Smooth muscle cell of the coronary artery (primary cell): Measurements from ENCODE around the gene ZNF567. TPM values are rescaled to one million over a fixed set of nuclear protein-coding genes. Genes with fewer than 3 reads are reported as not detected.

Source experiments
- total RNA-seq: library from RNA; depleted of rRNA; stranded (reverse); fragments of >200 nt; gene quantifications from 2 replicates; pipeline ENCODE4 v1.2.3, GENCODE V29; 2014; ENCODE audit warnings: low replicate concordance

Gene ZNF567
- 3.2 and 5.3 TPM in 2 replicates for total RNA-seq

GRCh38 chr19:36687214-36688056 lies at the start of gene ZNF567:
TSS of gene ZNF567 (plus strand) at chr19:36687612. CDS start at chr19:36694868, 7,256 bp downstream.

Other genes with a start within 250 kb of the ZNF567 start
- 8.4 and 9.4 TPM in 2 replicates for gene ZNF566, start 198.1 kb upstream of the ZNF567 start, total RNA-seq
- 6.2 and 8.0 TPM in 2 replicates for gene ZNF260, start 159.3 kb upstream of the ZNF567 start, total RNA-seq
- 8.5 and 10.4 TPM in 2 replicates for gene ZNF529, start 114.3 kb upstream of the ZNF567 start, total RNA-seq
- gene ZNF382, start 82.3 kb upstream of the ZNF567 start, total RNA-seq = 3.7 and 7.3 TPM in 2 replicates
- 10.6 and 17.9 TPM in 2 replicates for gene ZNF461, start 20.8 kb upstream of the ZNF567 start, total RNA-seq
- gene ZNF850, start 85.2 kb downstream of the ZNF567 start, total RNA-seq = 1.2 and 5.9 TPM in 2 replicates
- 9.8 and 10.9 TPM in 2 replicates for gene ZNF790, start 150.8 kb downstream of the ZNF567 start, total RNA-seq
- gene ZNF345, start 163.3 kb downstream of the ZNF567 start, total RNA-seq = 1.3 and 2.3 TPM in 2 replicates
- 1.8 and 2.4 TPM in 2 replicates for gene ZNF829, start 228.7 kb downstream of the ZNF567 start, total RNA-seq
- 18.8 and 22.0 TPM in 2 replicates for gene ZNF568, start 228.7 kb downstream of the ZNF567 start, total RNA-seq